HG03159 (cell line): Measurements from ENCODE around the gene POLR2C.

Experiments used
- ATAC-seq: cut with Tn5 transposase; IDR thresholded peaks from one replicate; pipeline ENCODE4 v1.9.1; 2021; ENCODE audit warnings: mild to moderate bottlenecking, moderate library complexity; ENCODE audit not compliant: unreplicated experiment

POLR2C gene

GRCh38 chr16:57447186-57447962 lies 15.1 kb upstream of the POLR2C start, which contains the start of the genes CIAPIN1 and COQ9:
Gene CIAPIN1 (minus strand): TSS chr16:57447385. CDS start chr16:57440928, 6,457 bp downstream.
Gene COQ9 (plus strand): TSS chr16:57447479. CDS start chr16:57447506, 27 bp downstream.
- peak; percentile 98 for ATAC-seq

- no peak for ATAC-seq
These were observed 10.5 kb upstream of the POLR2C start for GRCh38 chr16:57452021-57452420.

- ATAC-seq: no peak
These were observed 491 bp downstream of the POLR2C start for GRCh38 chr16:57462978-57463362.

- no peak for ATAC-seq
These were observed 2.0 kb downstream of the POLR2C start for GRCh38 chr16:57464523-57464922.

- ATAC-seq: no peak
These were observed 5.9 kb downstream of the POLR2C start for GRCh38 chr16:57468346-57468745.

- ATAC-seq: no peak
These were observed 6.6 kb downstream of the POLR2C start for GRCh38 chr16:57469046-57469445.

- no peak for ATAC-seq
These were observed 7.5 kb downstream of the POLR2C start for GRCh38 chr16:57469917-57470470.

- ATAC-seq: no peak
These were observed 8.2 kb downstream of the POLR2C start for GRCh38 chr16:57470711-57471110.

- no peak for ATAC-seq
These were observed 8.7 kb downstream of the POLR2C start for GRCh38 chr16:57471209-57471608.

GRCh38 chr16:57471852-57472664 lies 9.6 kb downstream of the POLR2C start:
- no peak for ATAC-seq

GRCh38 chr16:57472665-57473060 lies 10.2 kb downstream of the POLR2C start:
- ATAC-seq: no peak

GRCh38 chr16:57473176-57473840 lies 10.8 kb downstream of the POLR2C start:
- no peak for ATAC-seq

- ATAC-seq: no peak
These were observed 11.4 kb downstream of the POLR2C start for GRCh38 chr16:57473906-57474305.

GRCh38 chr16:57474671-57475661 lies 12.5 kb downstream of the POLR2C start:
- ATAC-seq: no peak

GRCh38 chr16:57475711-57476339 lies 13.3 kb downstream of the POLR2C start:
- peak; percentile 91 for ATAC-seq

GRCh38 chr16:57476546-57477410 lies 14.3 kb downstream of the POLR2C start:
- ATAC-seq: no peak

GRCh38 chr16:57477531-57478202 lies 15.2 kb downstream of the POLR2C start:
- ATAC-seq: no peak
